GM21390 (cell line): ENCODE measurements around the gene THAP3.
"Not testable (repeated sequence)": the region's sequence is repeated elsewhere in the genome, so short reads cannot be mapped to it uniquely, and the experiment has no call there.

Experiments
- ATAC-seq: cut with Tn5 transposase; IDR thresholded peaks from one replicate; pipeline ENCODE4 v1.9.1; 2021; ENCODE audit not compliant: unreplicated experiment

Gene THAP3

DNA sequence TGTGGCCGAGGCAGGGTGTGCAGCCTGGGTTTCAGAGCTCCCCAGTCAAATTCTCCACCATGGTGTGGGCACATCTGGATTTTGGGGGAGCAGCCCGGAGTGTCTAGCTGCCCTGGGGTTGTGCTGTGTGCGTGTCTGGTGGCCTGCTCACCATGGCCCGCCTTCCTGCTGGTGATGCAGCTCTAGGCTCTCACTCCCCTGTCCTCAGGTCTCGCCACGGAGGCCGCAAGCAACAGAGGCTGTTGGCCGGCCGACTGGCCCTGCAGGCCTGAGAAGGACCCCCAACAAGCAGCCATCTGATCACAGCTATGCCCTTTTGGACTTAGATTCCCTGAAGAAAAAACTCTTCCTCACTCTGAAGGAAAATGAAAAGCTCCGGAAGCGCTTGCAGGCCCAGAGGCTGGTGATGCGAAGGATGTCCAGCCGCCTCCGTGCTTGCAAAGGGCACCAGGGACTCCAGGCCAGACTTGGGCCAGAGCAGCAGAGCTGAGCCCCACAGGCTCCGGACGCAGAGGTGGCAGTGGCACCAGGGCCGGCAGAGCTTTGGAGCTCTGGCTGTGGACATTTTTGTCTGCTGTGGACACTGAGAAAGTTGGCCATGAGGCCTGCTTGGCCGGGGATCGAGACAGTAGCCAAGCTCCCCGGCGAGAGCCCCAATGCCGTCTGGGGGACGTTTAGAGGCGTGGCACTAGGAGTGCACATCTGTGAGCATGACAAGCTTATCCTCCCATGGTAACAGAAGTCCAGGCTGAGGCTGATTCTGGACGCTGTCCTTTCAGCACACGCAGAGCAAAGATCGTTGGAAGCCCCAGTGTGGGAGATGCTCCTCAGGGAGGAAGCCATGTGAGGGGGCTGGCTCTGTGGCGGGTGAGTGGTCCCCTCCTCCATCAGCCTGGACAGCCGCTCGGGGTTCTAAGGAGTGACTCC lies 8.2 kb downstream of the THAP3 start:
- no peak for ATAC-seq

DNA sequence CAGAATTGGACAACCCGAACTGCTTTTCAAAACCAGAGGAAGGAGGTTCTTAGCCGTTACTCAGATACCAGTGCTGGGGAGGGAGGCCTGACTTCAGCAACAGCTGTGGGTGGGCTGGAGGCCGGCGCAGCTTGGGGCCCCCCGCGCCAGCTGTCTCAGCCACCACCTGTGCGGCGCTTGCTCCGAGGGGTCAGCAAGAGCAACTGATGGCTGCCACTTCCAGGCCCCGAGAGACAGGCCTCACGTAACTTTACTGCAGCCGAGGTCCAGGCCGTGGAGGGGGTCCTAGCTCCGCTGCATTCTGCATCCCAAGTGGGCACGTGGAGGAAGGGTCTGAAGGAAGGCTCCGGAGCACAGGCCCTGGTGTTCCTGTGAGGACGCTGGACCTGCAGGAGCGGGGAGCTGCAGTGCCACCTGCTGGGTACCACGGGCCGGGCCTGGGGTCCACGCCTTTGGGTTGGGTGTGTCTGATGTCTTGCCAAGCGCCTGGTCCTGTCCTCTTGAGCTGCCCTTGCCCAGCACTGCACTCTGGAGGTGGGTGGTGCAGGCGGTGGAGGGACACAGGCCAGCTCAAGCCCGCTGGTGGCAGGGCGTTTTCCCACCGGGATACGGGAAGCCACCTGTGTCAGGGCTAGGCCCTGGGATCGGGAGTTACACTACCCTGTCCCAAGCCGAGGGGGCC lies 9.8 kb downstream of the THAP3 start:
- ATAC-seq: no peak

DNA sequence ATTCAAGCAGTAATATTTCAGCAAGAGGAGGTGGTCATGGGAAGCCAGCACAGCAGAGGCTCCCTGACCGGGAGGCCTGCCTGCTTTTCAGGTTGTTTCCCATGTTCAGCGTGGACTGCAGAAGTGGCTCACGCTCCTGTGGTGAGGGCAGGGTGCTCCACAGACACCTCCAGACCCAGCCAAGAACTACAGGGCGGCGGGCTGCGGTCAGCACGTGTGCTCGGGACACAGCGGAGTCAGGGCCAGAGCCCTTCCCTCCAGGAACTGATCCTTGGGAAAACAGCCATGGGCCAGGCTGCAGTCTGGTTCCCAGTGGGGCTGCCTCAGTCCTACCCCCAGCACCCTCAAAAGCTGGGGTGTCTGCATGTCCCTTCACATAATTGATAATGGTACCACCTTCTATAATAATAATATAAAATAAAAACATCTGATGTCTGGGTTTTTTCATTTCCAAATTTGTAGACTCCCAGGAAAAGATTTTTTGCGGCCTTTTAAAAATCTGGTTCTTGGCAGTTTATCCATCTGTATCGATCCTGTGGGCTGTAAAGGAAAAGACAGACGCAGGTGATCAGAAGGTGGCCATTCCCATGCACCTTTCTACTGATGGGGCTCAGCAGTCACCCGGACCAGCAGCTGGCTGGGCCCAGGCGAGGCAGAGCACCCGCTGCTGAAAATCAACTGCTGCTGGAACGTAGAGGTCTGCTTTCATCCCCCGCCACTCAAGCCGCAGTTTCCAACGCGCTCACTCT lies 10.7 kb downstream of the THAP3 start:
- ATAC-seq: no peak

DNA sequence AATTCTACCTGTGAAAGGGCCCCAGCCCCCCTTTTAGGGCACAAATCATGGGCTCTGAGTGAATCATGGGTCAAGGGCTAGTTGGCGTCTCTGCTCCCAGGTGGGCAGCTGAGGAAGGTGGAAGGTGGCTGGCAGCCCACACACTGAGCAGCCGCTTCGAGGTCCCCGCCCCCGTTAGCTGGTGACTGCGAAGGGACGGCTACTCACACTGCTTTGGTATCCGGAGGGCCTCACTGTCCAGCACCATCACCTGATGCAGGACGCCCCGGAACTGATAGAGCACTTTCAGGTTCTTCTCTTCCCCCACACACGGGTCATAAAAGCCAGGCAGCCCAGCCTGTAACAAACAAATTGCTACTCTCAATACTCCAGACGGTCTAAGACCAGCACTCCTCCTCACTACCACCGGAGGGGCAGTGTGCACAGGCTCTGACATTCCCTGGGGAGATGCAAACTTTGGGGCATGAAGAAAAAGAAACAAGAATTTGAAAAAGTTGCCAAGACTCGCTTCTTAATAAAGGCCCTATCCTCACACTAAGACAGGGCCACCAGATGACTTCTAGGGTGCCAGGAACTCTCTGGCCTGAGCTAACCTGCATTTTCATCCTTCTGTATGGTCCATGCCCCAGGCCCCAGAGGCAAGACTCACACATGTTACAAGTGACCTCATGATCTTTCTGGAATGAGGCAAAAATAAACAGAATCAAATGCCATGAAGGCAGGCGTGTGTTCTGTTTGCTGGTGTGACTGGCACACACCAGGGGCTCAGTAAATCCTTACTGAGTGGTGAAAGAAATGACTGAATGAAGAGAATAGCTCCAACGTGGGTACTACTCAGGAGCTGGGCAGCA lies 11.5 kb downstream of the THAP3 start:
- ATAC-seq: no peak

DNA sequence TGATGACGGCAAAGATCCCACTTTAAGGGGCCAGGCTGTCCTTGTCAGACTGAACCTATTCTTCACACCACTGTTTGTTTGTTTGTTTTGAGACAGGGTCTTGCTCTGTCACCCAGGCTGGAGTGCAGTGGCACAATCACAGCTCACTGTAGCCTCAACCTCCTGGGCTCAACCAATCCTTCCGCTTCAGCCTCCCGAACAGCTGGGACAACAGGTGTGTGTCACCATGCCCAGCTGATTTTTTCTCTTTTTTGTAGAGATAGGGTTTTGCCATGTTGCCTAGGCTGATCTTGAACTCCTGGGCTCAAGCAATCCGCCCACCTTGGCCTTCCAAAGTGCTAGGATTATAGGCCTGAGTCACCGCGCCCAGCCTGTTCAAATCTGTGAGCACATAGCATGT lies 12.1 kb downstream of the THAP3 start:
- ATAC-seq: not testable (repeated sequence)

DNA sequence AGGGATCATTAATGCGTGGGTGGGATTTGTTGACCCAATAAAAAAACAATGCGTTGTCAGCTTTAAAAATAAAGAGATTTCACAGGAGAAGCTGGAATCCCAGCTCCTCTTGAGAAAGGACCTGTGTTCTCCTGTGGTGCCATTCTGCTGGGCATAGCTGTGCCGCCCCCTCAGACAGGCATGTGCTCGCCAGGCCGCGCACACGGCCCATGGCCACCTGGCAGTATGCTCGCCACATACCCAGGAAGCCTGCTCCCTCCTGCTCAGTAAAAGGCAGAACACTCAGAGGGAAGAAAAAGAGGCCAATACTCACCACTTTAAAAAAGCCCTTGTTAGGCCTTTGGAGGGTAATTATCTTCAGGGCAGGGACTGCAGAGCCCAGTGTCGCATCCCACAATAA lies 13.1 kb downstream of the THAP3 start:
- no peak for ATAC-seq

DNA sequence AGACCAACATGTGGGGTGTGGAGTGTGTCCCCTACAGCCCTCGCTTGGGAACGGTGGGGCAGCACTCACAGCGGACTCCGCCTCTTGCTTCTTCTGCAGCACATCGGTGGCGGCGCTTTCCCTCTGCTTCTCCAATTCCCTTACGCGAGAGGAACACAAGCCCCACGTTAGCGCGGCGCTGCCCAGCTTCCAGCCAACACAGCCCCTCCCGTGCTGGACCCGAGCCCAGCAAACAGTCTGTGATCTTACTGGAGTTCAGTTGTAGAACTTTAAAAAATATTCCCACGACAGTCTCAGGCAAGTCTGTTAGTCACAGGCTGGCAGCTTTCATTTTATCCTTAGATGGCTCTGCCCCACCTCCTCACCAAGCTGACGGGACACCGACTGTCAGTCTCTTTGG lies 13.6 kb downstream of the THAP3 start:
- ATAC-seq: no peak

DNA sequence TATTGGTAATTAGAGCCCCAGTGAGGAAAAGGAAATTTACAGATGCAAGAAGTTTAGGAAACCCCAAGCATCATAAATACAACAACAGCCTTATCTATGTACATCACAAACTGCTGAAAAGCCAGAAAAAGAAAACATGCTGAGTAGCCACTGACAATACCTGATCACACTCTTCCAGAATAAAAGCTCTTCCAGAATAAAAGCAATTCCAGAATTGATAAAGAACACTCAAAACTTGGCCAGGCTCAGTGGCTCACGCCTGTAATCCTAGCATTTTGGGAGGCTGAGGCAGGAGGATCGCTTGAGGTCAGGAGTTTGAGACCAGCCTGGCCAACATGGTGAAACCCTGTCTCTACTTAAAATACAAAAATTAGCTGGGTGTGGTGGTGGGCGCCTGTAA lies 16.2 kb downstream of the THAP3 start:
- ATAC-seq: not testable (repeated sequence)

DNA sequence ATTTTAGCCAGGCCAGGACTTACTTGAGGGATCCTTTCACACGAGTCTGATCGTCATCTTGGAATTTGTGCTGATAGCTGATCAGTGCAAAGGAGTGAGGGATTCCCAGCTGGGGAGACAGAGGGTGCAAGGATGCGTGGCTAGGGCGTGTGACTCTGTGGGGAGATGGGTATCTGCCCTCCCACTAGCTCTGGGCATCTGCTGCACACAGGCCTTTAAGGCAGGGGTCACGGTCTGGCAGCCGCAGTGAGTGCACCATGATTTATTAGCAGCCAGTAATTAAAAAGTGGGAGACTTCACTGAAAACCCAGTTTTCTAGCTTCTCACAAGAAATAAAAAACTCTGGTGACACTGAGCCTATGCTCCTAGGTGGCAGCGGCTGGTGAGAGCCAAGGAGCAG lies 20.4 kb downstream of the THAP3 start:
- no peak for ATAC-seq

DNA sequence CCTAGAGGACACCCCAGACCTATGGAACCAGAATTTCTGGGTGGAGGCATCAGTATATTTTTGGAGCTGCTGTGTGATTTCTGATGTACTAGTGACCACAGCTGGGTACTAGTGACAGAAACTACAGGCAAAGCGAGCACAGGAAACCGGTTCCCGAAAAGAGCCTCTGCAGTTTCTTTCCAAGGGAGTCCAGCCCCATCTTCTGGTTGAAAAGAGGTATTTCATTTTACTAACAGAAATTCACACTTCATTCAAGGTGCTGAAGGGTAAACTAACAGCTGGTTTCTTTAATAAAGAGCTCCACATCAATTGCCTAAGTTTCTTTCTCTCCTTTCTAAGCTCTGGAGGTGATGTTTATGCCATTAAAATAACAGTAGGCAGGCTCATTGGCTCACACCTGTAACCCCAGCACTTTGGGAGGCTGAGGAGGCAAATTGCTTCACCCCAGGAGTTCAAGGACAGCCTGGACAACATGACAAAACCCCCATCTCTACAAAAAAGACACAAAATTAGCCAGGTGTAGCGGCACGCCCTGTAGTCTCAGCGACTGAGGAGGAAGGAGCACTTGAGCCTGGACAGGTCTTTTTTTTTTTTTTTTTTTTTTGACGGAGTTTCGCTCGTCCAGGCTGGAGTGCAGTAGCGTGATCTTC lies 22.0 kb downstream of the THAP3 start:
- no peak for ATAC-seq

DNA sequence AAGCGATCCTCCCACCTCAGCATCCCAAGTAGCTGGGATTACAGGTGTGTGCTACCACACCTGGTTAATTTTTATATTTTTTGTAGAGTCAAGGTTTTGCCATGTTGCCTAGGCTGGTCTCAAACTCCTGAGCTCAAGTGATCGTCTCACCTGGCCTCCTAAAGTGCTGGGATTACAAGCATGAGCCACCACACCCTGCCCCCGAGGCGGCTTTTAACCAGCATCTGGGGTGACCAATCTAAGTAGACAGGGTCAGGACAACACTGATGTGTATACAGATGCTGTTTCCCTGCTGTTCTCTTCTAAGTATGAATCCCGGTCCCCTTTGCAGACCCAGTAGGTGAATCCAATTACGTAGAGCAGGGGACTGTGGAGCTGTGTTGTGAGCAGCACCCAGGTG lies 23.9 kb downstream of the THAP3 start:
- no peak for ATAC-seq

DNA sequence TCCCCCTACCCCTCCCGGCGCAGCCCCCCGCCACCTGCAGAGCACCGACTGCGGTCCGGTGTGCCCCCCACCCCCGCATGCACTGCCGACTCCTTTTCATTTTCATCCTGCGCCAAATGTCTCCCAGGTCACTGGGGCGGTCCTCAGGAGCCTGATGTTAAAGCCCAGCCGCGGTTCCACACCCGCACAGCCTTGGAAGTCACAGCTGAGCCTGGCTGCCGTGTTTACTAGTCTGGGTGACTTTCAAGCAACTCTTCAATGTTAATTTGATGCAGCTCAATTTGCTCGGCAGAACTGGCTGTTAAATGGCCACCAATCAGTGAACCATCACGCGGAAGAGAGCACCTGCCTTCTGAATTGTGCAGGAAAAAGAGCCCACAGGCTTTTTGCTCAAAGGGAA lies 27.2 kb downstream of the THAP3 start:
- no peak for ATAC-seq

DNA sequence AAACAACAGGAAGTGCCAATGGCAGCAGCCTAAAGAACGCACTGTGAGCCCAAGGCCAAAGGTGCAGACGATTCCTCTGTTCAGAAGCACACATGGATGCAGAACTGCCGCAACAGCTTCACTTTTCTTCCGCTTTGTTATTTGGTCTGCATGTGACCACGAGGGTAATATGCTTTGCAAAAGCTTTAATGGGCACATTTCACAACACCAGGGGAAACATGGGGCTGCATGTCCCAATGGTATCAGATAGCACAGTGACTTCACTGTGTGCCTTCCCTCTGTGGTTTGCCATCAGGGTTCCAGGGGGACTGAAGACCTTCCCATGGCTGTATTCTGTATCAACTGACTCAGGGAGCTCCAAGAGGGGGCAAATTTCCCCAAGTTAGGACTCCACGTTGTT lies 28.3 kb downstream of the THAP3 start:
- no peak for ATAC-seq

DNA sequence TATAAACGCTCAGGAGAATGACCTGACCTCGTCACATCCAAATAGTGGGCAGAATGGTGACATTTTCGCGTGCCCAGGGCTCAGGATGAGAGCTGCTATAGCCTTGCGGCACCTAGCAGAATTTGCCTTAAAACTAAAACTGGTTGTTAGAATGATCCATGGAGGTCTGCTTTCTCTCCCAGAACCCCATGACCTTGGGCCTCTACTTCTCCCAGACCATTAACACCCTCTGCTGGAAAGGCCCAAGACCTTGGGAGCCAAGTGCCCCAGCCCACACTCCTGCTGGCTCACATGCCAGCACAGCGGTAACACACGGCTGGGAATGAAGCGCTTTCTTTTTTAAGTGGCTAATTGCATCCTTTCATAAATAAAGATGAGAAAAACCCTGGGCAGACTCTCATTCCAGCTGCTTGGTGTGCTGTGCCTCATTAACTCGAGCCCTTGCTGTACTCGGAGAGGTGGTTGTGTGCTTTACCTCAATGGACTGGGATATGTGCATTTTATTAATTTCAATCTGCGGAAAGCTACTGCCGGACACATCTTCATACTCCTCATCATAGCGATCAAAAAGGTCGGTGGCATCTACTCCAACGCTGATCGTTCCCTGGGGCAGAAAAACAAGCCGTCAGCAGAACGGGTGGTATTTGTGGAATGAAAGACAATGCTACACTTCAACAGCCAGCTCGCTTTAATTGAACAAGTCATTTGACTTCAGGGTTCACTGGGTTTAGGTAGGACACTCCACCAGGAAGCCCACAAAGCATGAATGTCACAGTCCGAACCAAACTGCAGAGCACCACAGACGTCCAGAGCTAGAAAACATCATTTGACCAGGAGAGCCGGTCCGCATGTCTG lies 29.0 kb downstream of the THAP3 start:
- no peak for ATAC-seq

DNA sequence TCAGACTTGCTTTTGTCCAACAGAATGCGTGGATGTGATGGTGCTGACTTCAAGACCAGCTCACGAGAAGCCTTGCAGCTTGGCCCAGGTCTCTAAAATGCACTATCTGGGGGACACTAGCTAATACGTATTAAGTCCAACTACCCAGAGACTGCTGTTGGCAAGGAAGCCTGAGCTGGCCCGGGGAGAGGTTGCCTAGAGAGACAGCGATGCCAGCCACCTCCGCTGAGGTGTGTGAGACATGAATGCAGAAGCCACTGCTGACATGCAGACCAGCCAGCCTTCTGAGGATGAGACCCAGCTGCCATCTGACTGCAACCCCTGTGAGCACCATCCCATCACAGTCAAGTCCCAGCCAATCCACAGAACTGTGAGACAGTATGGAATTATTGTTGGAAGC lies 32.5 kb downstream of the THAP3 start:
- no peak for ATAC-seq

DNA sequence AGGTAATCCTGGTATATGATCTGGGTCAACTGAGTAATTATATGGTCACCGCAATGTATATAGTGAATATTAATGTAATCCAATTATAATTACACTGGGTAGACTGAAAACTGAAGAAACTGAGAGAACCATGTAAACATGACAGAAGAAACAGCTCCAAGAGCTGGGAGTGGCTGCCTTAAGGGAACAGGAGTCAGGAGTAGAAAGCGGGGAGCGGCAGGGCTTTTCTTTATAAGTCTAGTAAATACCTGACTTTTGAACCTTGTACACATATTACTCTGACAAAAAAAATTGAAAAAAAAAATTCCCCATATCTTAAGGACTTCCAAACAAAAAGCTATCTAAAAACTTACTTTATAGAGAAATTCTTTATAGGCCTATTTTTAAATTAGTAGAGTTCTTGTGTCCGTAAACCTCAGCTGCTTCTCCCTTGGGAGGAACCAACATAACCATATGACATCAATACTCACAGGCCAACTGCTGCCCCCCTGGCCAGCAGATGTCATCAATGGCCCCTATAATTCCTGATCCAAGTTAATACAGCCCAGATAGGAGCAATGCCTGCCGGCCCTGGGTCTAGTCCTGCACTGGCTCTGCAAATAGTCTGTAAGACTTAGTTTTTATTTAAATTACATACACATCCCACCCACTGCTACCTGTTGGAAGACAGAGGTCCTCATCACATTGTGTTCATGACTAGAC lies 33.8 kb downstream of the THAP3 start:
- no peak for ATAC-seq

DNA sequence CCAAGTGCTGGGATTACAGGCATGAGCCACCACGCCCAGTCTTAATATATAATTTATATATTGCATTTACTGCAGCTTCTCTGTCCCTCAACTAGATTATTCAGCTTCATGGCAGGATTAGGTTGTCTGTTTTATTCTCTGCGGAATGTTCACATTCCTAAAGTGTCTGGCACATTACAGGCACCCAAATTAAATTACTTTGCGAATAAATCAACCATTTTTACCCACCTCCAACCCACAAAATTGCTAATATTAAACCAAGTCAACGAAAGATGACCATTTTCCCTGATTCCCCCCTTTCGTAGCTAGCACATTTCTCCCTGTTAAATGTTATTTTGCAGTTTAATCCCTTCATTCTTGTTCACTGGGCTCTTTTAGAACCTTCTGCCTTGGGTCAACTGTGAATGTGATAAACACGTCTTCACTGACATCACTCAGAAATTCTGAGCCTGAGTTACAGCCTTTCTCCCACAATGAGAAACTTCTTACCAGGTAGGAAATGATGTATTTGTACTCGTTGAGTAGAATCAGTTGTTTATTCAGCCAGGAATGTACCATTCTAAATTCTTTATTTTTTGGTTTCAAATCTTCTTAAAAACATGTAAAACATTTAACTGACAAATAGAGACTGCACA lies 35.9 kb downstream of the THAP3 start:
- no peak for ATAC-seq

DNA sequence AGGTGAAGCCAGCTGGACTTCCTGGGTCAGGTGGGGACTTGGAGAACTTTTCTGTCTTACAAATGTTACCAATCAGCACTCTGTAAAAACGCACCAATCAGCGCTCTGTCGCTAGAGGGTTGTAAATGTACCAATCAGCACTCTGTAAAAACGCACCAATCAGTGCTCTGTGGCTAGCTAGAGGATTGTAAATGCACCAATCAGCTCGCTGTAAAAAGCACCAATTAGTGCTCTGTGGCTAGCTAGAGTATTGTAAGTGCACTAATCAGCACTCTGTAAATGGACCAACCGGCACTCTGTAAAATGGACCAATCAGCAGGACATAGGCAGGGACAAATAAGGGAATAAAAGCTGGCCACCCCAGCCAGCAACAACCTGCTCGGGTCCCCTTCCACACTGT lies 37.8 kb downstream of the THAP3 start:
- ATAC-seq: not testable (repeated sequence)
